GM19238 (cell line): ENCODE data around the gene SLC19A1.

Experiments used
- DNase-seq: peaks from one replicate; pipeline ENCODE4 v3.0.0; 2011; ENCODE audit warnings: low spot score; ENCODE audit not compliant: insufficient read length

The SLC19A1 gene

GRCh38 chr21:45558044-45558721 lies 15.9 kb upstream of the SLC19A1 start:
- no peak for DNase-seq

- no peak for DNase-seq
Measured at GRCh38 chr21:45557616-45558043, 15.4 kb upstream of the SLC19A1 start.

GRCh38 chr21:45556645-45557615 lies 14.7 kb upstream of the SLC19A1 start:
- DNase-seq: no peak

DNA sequence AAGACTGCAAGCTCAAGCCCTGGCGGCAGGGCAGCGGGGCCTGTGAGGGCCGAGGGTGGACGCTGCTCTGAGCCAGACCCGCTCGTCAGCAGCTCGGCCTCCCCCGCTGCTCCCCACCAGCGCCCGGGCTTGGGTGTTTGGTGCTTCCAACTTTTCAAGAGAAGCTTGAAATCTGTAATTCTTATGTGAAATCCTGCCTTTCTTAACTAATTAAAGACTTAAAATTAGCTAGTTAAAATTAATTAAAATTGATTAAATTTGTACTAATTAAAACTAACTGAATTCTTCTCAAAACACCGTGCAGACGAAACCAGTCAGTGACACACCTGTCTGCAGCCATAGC lies 14.0 kb upstream of the SLC19A1 start:
- no peak for DNase-seq

GRCh38 chr21:45555557-45556301 lies 13.5 kb upstream of the SLC19A1 start:
- DNase-seq: peak; percentile 93

- DNase-seq: no peak
Measured at GRCh38 chr21:45555251-45555556, 13.0 kb upstream of the SLC19A1 start.

DNA sequence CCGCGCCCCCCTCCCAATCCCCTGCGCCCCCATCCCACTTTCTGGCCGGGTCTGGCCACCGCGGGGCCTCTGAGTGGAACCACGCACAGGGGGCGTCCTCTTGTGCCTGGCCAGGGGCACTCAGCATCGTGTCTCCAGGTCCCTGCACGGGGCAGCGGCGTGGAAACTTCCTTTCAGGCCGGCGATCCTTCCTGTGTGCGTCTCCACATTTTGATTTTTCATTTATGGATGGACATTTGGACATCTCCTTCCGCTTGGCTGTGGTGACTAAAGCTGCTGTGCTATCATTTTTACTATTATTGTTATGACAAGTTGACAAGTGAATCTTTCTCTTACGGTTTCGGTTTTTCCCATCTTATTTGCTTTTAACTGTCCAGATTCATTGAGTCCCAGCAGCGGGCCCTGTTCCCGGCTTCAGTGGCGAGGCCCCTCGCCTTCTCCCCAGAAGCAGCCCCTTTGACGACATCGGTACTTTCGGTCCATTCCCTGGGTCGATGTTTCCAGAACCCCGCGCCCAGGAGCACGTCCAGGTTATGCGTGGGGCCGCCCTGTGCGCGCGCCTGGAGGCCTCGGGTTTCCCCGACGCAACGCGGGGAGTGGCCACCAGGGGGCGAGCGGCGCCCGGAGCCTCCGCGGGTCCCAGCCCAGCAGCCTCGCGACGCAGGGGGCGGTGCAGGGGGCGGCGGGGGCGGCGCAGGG lies 12.4 kb upstream of the SLC19A1 start:
- peak; percentile 90 for DNase-seq

GRCh38 chr21:45552696-45553391 lies 10.6 kb upstream of the SLC19A1 start:
- no peak for DNase-seq

- DNase-seq: no peak
Measured at GRCh38 chr21:45551783-45552695, 9.8 kb upstream of the SLC19A1 start.

GRCh38 chr21:45551316-45551715 lies 9.1 kb upstream of the SLC19A1 start:
- no peak for DNase-seq

DNA sequence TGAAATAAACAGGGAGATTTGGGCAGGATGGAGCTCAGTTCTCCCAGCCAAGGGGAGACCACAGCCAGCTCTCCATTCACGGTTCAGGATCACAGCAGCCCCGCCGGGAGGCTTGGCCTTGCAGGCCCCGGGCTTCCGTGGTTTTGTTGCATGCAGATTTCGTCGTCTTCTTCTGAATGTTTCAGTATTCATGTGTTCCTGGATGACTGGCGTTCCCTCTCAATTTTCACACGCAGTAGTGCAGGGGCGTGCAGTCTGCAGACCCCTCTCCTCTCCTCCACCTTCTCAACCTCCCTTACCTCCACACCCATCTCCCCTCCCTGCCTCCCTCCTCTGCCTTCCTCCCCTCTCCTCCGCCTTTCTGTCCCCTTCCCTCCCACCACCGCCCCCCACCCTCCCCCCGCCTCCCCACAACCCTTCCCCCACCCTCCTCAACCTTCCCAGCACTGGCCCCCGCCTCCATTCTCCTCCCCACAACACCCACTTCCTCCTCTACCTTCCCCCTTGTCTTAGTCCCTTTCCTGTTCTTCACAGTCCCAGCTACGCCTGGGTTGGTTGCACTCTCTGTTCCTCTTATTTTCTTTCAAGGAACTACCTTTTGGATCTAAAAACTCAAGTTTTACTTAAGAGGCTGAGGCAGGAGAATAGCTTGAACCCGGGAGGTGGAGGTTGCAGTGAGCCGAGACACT lies 8.4 kb upstream of the SLC19A1 start:
- peak; percentile 81 for DNase-seq

DNA sequence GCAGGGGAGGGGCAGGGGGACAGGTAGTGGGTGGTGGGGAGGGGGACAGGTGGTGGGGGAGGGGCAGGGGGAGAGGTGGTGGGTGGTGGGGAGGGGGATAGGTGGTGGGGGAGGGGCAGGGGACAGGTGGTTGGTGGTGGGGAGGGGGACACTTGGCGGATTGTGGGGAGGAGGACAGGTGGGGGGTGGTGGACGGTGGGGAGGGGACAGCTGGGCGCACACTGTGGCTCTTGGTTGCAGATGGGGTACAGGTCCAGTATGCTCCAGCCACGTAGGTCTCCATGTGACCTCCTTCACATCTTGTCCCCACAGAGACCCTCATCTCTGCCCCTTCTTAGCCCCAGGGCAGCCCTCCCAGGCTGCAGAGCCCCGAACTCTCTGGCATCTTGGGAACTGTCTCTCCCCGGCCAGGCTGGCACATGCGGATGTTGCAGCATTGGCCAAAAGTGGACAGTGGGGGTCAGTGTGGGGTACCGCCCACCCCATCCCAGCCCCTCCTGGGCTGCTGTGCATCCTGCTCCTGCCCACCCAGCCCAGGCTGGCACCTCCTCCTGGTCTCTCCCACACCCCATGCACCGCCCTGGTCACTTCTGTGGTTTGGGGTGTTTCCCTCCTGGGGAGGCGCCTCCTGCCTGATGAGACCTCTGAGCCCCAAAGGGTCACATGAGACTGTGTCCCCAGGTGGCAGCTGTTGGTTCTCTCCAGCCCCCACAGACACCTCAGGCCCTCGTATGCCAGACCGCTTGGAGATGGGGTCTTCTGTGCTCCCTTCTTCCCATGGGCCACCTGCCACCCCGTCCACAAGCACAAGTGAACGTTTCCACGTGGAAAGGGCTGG lies 7.6 kb upstream of the SLC19A1 start:
- DNase-seq: peak; percentile 60

- DNase-seq: no peak
Measured at GRCh38 chr21:45548711-45549491, 6.7 kb upstream of the SLC19A1 start.

GRCh38 chr21:45547545-45547900 lies 5.3 kb upstream of the SLC19A1 start:
- DNase-seq: no peak

DNA sequence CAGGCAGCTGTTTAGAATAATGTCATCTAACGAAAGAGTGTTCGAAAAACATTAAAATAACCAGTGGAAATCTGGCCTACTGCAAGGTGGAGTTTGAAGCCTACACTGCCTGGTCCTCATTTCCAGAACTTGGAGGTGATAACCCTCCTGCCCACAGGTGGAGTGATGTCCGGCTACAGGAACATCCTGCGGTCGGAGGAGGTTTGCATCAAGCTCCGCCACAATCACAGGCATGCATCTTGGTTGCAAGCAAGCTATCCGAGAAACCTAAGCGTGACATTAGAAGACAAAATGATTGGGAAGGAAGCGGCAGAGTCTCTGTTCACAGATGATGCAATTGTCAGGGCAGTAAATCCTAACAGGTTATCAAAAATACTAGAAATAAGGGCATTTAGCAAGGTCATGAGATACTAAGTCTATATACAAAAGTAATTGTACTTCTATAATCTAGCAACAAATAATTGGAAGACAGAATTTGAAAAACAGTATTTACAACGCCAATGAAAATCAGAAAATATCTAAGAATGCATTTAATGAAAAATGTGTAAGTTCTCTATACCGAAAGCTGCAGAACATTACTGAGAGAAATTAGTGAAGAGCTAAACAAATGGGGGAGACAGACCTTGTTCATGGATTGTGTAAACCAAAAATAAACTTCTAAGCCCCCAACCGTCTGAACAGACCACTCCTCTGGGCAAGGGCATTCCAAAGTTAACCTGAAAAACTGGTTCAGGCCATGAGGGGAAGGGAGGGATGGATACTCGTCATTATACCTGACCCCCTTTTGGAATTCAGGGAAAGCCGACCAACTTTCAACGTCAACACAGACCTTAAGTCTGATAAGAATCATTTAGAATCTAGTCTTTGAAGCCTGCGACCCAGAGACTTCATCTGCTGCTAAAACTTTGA lies 4.7 kb upstream of the SLC19A1 start:
- no peak for DNase-seq

DNA sequence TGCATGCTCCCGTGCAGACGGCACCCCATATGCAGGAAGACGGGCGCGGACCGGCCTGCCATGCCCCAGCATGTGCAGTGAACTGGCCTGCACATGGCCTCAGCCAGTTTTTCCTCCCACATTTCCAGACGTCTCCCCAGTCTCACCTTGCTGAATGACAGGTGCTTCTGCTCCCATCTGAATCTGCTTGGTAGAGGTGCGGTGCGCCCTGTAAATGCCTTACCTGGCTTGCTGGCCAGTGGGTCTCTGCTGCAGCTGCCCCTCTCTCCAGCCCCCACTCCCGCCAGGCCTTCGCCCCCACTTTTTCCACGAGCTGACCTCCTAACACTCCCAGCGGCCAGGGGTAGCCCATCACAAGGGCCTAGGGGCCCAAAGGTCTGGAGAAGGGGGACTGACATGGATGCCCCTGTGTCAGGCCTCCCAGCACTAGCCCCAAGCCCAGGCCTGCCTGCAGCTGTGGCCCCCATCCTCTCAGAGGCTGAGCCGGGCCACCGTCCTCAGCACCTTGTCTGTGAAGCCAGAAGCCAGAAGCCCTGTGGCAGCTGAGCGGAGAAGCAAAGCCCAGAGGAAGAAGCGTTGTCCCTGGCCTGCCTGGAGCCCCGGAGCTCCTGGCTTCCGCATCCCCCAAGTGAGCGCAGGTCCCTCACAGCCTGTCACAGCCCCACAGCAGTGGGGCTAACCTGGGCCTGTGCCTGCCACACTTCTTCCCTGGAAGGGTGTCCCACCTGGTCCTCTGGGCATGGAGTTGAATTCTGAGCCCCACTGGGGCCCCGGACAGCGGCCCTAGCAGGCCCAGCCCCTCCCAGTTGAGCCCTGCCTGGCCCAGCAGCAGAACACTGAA lies 3.7 kb upstream of the SLC19A1 start:
- no peak for DNase-seq
